ENCODE data around the gene SLC2A2.

GRCh38 chr3:171064461-171064860 lies 37.9 kb upstream of the SLC2A2 start:
- TF ChIP-seq POLR2A (IDR thresholded peaks at IDR 0.05; ENCODE audit: low read length) = no peak
- TF ChIP-seq GATA1 (IDR thresholded peaks at IDR 0.05; ENCODE audit: low read depth, low read length) = no peak

All from erythroblast (primary cell).